HT1080 (cell line): ENCODE measurements around the gene SLC37A4. TPM values are rescaled to one million over a fixed set of nuclear protein-coding genes. Genes with fewer than 3 reads are reported as not detected.

ENCODE experiments used
- DNase-seq: peaks from one replicate; pipeline ENCODE4 v3.0.0-alpha.2; 2015; ENCODE audit warnings: low read depth
- small RNA-seq: library from RNA; depleted of rRNA; stranded (forward); fragments of <200 nt; gene quantifications from one replicate; pipeline ENCODE3, GENCODE V24; 2014
- total RNA-seq: library from RNA; depleted of rRNA; stranded (reverse); fragments of >200 nt; shearing (Covaris generic); gene quantifications from 2 replicates; pipeline ENCODE4 v1.2.3, GENCODE V29; 2014; rRNA removed

The SLC37A4 gene
- total RNA-seq, 1 experiment from 2014 or later: 32.1 TPM

DNA sequence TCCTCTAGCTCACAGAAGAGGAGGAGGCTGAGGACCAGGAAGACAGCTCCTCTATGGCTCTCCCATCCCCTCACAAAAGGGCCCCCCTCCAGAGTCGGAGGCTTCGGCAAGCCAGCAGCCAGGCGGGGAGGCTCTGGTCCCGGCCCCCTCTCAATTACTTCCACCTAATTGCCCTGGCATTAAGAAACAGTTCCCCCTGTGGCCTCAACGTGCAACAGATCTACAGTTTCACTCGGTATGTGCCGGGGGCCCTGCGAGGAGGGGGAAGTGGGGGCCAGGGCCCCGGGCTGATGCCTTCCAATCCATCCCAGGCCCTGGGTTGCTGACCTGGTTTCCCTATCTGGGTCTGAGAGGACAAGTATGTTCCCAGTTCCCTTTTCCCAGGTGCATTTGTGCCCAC, 51.2 kb downstream of the SLC37A4 start:
- no peak for DNase-seq

DNA sequence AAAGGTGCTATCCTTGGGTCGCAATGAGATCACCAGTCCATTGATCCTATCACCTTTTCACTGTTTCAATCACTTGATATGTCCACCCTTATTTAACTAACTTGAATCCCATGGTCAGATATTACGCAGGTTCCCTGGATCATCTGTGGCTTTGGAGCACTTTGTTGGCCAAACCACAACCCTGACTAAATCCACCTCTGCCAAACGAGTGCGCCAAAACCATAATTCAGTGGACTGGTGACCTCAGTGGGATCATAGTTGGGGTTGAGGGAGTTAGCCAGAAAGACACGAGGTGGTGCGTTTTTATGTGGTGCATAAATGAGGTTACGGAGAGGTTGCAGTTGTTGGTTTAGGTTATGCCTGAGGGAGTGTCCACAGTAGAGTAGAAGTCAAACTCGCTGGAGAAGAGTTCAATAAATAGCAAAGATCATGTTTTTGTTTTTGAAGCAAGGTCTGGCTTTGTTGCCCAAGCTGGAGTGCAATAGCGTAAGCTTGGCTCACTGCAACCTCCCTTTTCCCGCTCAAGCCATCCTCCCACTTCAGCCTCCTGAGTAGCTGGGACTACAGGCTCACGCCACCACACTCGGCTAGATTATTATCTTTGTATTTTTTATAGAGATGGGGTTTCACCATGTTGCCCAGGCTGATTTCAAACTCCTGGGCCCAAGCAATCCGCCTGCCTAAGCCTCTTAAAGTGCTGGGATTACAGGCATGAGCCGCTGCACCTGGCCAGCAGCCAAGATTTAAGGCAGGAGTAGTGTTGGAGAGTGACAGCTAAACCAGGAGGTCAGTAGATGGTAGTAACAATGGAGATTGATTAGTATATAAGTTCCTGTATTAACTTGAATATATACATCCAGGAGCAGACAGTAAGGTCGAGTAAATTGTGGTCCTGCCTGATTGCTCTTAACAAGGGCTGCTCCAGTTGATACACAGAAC, 54.6 kb downstream of the SLC37A4 start:
- no peak for DNase-seq

Small RNA genes lying within 50 kb of the gene (small RNA-seq; reads per million reads assigned to genes)
- not detected for gene AP003392.2
- gene RF00017: not detected
- not detected for gene RF00019

Other genes with a start within 250 kb of the SLC37A4 start
- 34.4 and 55.5 TPM in 2 replicates for gene DDX6, start 239.7 kb downstream of the SLC37A4 start, total RNA-seq
- not detected in 2 replicates for gene CXCR5, start 147.0 kb downstream of the SLC37A4 start, total RNA-seq
- 22.5 and 24.8 TPM in 2 replicates for gene BCL9L, start 105.0 kb downstream of the SLC37A4 start, total RNA-seq
- gene UPK2, start 74.6 kb downstream of the SLC37A4 start, total RNA-seq: not detected in 2 replicates
- gene FOXR1, start 59.1 kb downstream of the SLC37A4 start, total RNA-seq: not detected in 2 replicates
- gene CENATAC, start 32.7 kb downstream of the SLC37A4 start, total RNA-seq: 12.4 and 14.1 TPM in 2 replicates
- 778 and 1,119 TPM in 2 replicates for gene RPS25, start 12.5 kb downstream of the SLC37A4 start, total RNA-seq
- 154 and 181 TPM in 2 replicates for gene TRAPPC4, start 12.1 kb downstream of the SLC37A4 start, total RNA-seq
- gene HYOU1, start 26.3 kb upstream of the SLC37A4 start, total RNA-seq: 123 and 139 TPM in 2 replicates
- gene VPS11, start 36.9 kb upstream of the SLC37A4 start, total RNA-seq: 24.9 and 29.0 TPM in 2 replicates
- gene HMBS, start 54.0 kb upstream of the SLC37A4 start, total RNA-seq: 6.1 and 9.3 TPM in 2 replicates
- gene DPAGT1, start 71.0 kb upstream of the SLC37A4 start, total RNA-seq: 35.0 and 46.0 TPM in 2 replicates
- 17.2 and 17.8 TPM in 2 replicates for gene C2CD2L, start 76.5 kb upstream of the SLC37A4 start, total RNA-seq
- gene HINFP, start 90.7 kb upstream of the SLC37A4 start, total RNA-seq: 17.9 and 18.2 TPM in 2 replicates
- gene ABCG4, start 118.2 kb upstream of the SLC37A4 start, total RNA-seq: not detected in 2 replicates
- gene NLRX1, start 137.8 kb upstream of the SLC37A4 start, total RNA-seq: 11.0 and 11.3 TPM in 2 replicates
- not detected in 2 replicates for gene NHERF4, start 154.6 kb upstream of the SLC37A4 start, total RNA-seq
- gene CBL, start 175.5 kb upstream of the SLC37A4 start, total RNA-seq: 9.3 and 12.0 TPM in 2 replicates